MCF 10A (cell line): ENCODE data around the gene PLXNB2. TPM values are rescaled to one million over a fixed set of nuclear protein-coding genes. Genes with fewer than 3 reads are reported as not detected.

Experiments used
- BruUV-seq: library from RNA; stranded (reverse); fragments of 400-500 nt; replicated peaks from 2 replicates; lab custom pipeline; 2021; lab: Mats Ljungman, UMichigan
- CTCF ChIA-PET: fragments of 300-600 bp; sonication (Branson Sonifier 250); formaldehyde crosslinking; extraction: SDS; loops from one replicate; lab custom pipeline; 2021; ENCODE audit warnings: antibody characterized with exemption, inconsistent platforms; lab: Yijun Ruan, JAX
- POLR2A ChIA-PET: fragments of 300-600, 350-650 bp; sonication (Branson Sonifier 250); formaldehyde crosslinking; extraction: SDS; loops from one replicate; lab custom pipeline; 2020; ENCODE audit warnings: antibody characterized with exemption, inconsistent platforms; lab: Yijun Ruan, JAX
- DNase-seq: peaks from one replicate; pipeline ENCODE4 v3.0.0-alpha.2; 2018; ENCODE audit not compliant: unreplicated experiment
- H3K27ac Mint-ChIP-seq: one replicate; pipeline ENCODE4 v1.8.0; 2022; ENCODE audit warnings: mild to moderate bottlenecking, low read depth, mixed read lengths; ENCODE audit not compliant: unreplicated experiment
- H3K27me3 Mint-ChIP-seq: one replicate; pipeline ENCODE4 v1.8.0; 2022; ENCODE audit warnings: mixed read lengths; ENCODE audit not compliant: insufficient read depth, unreplicated experiment
- H3K36me3 Mint-ChIP-seq: one replicate; pipeline ENCODE4 v1.8.0; 2022; ENCODE audit warnings: mild to moderate bottlenecking, moderate library complexity, mixed read lengths; ENCODE audit not compliant: insufficient read depth, unreplicated experiment
- H3K4me1 Mint-ChIP-seq: one replicate; pipeline ENCODE4 v1.8.0; 2022; ENCODE audit warnings: mixed read lengths; ENCODE audit not compliant: insufficient read depth, unreplicated experiment
- H3K4me3 Mint-ChIP-seq: one replicate; pipeline ENCODE4 v1.8.0; 2022; ENCODE audit warnings: mild to moderate bottlenecking, moderate library complexity, mixed read lengths; ENCODE audit not compliant: unreplicated experiment
- H3K9me3 Mint-ChIP-seq: one replicate; pipeline ENCODE4 v1.8.0; 2022; ENCODE audit warnings: mixed read lengths; ENCODE audit not compliant: unreplicated experiment
- intact Hi-C: fragments of 100-400 bp; cut with micrococcal nuclease; formaldehyde crosslinking; loops from 2 replicates; pipeline ENCODE4 v1.14.1; 2022
- total RNA-seq: library from RNA; stranded (reverse); gene quantifications from 2 replicates; pipeline ENCODE4 v1.2.3, GENCODE V29; 2022
- TF ChIP-seq, protein P1 (sequence below): fragments of 200-600 bp; IDR thresholded peaks from one replicate; pipeline ENCODE4 v1.8.0; 2022; ENCODE audit warnings: antibody characterized with exemption, mild to moderate bottlenecking; ENCODE audit not compliant: unreplicated experiment

Gene PLXNB2
- total RNA-seq, 1 experiment from 2014 or later, result 199 TPM

DNA sequence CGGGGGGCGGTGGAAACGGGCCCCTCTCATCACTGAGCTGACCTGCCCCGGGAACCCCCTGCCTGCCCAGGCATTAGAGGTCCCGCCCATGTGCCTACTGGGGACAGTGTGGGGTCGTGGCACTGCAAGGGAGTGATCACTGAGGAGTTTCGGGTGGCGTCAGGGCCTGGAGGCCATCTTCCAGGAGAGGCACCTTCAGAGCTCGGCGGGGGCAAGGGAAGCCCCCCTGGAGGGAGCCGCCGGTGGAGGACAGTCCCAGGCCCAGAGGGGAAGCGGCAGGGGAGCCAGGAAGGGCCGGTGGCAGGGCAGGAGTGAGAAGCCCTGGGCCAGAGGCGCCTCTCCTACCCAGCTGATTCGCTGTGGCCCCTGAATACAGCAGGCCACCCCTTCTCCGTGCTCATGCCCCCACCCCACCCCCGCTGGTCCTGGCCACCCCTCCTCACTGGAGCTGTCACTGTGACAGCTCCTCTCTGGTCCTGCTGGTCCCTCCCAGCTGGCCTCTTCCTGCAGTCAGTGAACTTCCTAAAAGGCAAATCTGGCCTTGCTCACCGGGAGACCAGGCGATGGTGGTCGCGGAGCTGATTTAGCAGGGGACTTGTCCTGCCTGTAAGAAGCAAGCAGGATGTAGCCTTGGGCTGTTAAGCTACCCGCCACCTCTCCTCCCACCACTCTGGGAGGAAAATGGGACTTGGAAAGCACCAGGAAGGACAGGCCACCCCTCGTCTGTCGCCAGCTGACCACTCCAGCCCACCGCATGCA, 35.2 kb downstream of the PLXNB2 start:
- peaks cover 36% of the 10 kb centered on the region for H3K36me3 Mint-ChIP-seq
- no TSS peak for BruUV-seq
- CTCF ChIA-PET, result interaction anchor here (0.6 to 5.4 kb wide), 11 partner anchors 8 to 242 kb away, joined by 3 to 38 read pairs (median 4); partner anchors contain the start of genes DENND6B and HDAC10
- H3K4me1 Mint-ChIP-seq, result peaks cover 12% of the 10 kb centered on the region
- H3K4me3 Mint-ChIP-seq, result peak overlapping the region; percentile 23
- no peak overlapping the region for H3K27ac Mint-ChIP-seq
- POLR2A ChIA-PET, result interaction anchor here (0.6 to 3.4 kb wide), 9 partner anchors 10 to 170 kb away, joined by 3 to 15 read pairs (median 4); partner anchors contain the start of gene HDAC10
- no peaks in the 10 kb centered on the region for H3K9me3 Mint-ChIP-seq
- DNase-seq, result no peak
- no peaks in the 10 kb centered on the region for H3K27me3 Mint-ChIP-seq
- intact Hi-C loops, result no loop called here
- TF ChIP-seq, protein P1, sequence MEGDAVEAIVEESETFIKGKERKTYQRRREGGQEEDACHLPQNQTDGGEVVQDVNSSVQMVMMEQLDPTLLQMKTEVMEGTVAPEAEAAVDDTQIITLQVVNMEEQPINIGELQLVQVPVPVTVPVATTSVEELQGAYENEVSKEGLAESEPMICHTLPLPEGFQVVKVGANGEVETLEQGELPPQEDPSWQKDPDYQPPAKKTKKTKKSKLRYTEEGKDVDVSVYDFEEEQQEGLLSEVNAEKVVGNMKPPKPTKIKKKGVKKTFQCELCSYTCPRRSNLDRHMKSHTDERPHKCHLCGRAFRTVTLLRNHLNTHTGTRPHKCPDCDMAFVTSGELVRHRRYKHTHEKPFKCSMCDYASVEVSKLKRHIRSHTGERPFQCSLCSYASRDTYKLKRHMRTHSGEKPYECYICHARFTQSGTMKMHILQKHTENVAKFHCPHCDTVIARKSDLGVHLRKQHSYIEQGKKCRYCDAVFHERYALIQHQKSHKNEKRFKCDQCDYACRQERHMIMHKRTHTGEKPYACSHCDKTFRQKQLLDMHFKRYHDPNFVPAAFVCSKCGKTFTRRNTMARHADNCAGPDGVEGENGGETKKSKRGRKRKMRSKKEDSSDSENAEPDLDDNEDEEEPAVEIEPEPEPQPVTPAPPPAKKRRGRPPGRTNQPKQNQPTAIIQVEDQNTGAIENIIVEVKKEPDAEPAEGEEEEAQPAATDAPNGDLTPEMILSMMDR, result no peak

DNA sequence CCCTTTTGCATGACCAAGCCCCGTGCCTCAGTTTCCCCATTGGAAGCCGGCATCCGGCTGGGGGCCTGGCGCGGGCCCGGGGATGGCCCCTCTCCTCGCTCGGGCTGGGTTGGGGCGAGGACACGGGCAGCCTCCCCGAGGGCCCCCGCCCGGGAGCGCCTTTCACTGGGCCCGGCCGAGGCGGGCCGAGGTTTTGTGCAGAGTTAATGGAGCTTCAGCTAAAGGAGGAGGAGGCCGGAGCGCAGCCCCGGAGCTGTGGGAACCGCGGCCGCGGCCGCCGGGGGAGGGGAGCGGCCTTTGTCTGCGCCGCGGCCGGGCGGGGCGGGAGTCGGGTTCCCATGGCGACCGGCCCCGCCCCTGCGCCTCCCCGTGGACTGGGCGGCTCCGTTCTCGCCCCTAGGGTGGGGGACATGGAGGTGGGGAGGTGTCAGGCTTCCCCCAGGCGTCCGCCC, 35.9 kb downstream of the PLXNB2 start:
- no peak overlapping the region for H3K27ac Mint-ChIP-seq
- peak overlapping the region; percentile 60 for H3K4me3 Mint-ChIP-seq
- peaks cover 12% of the 10 kb centered on the region for H3K4me1 Mint-ChIP-seq
- TF ChIP-seq, protein P1, result no peak
- H3K36me3 Mint-ChIP-seq, result peaks cover 29% of the 10 kb centered on the region
- no peaks in the 10 kb centered on the region for H3K27me3 Mint-ChIP-seq
- no peaks in the 10 kb centered on the region for H3K9me3 Mint-ChIP-seq
- no TSS peak for BruUV-seq
- peak; percentile 51 for DNase-seq
- ChIA-PET CTCF (interaction anchor here (1.1 to 5.4 kb wide), 4 partner anchors 20 to 70 kb away, joined by 3 to 38 read pairs (median 17); partner anchors contain the start of genes DENND6B and HDAC10), POLR2A (interaction anchor here (0.6 to 3.4 kb wide), 6 partner anchors 10 to 71 kb away, joined by 4 to 15 read pairs (median 6); partner anchors contain the start of gene HDAC10)
- intact Hi-C loops, result no loop called here

DNA sequence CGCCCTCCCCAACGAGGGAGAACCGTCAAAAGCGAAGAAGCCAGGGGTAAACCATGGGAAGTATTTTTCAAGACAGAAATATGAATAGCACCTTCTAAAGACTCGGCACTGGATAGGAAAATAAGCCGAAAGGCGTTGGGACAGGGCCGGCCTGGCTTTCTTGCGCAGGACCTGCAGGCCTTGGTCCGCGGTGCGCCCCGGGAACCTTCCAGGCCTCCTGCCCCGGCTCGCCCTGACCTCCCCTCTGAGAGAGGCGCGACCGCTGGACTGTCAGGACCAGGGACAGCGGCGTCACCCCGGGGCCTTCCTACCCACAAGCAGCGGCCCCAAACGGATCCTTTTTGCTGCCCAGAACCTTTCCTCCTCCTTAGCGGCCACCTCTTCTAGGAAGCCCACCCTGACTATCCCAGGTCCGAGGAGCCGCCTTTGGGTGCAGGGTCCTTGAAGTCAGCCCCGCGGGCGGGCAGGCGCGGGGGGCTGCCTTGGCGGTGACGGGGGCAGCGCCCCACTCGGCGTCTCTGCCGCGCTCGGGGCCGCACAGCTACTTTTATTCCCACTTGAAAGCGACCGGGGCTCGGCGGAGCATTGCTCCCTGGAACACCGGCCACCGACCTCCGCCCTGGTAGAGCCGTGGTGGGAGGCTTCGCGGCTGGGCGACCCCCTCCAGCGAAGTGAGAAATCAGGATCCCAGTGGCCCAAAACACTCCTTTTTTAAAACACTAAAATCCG, 36.6 kb downstream of the PLXNB2 start:
- Mint-ChIP-seq H3K27me3 (no peaks in the 10 kb centered on the region), H3K4me3 (peak overlapping the region; percentile 60), H3K9me3 (no peaks in the 10 kb centered on the region), H3K27ac (no peak overlapping the region), H3K4me1 (peaks cover 12% of the 10 kb centered on the region), H3K36me3 (peaks cover 22% of the 10 kb centered on the region)
- TF ChIP-seq, protein P1, result no peak
- DNase-seq, result peak; percentile 65
- ChIA-PET CTCF (interaction anchor here (1.4 to 5.3 kb wide), 2 partner anchors 19 to 56 kb away, joined by 4 to 27 read pairs; partner anchors contain the start of gene HDAC10), POLR2A (interaction anchor here (0.6 to 3.4 kb wide), 5 partner anchors 11 to 71 kb away, joined by 3 to 10 read pairs (median 4); partner anchors contain the start of gene HDAC10)
- intact Hi-C loops, result no loop called here
- no TSS peak for BruUV-seq
